IMR-90 (cell line): ENCODE data around the gene SCML2. TPM values are rescaled to one million over a fixed set of nuclear protein-coding genes. Genes with fewer than 3 reads are reported as not detected.

ENCODE experiments used
- ATAC-seq: fragments of 200-7000 bp; cut with Tn5 transposase; 2 replicates; pipeline ENCODE4 v1.9.1; 2020; ENCODE audit warnings: low read depth, mild to moderate bottlenecking, moderate library complexity
- BruUV-seq: library from RNA; stranded (reverse); fragments of 400-500 nt; replicated peaks from 2 replicates; lab custom pipeline; 2021; lab: Mats Ljungman, UMichigan
- CTCF ChIA-PET: fragments of 300-600 bp; formaldehyde crosslinking; extraction: SDS; loops from one replicate; lab custom pipeline; 2021; ENCODE audit warnings: antibody characterized with exemption; lab: Yijun Ruan, JAX
- POLR2A ChIA-PET: fragments of 300-600 bp; sonication (Branson Sonifier 250); formaldehyde crosslinking; loops from one replicate; lab custom pipeline; 2022; ENCODE audit warnings: antibody characterized with exemption; ENCODE audit not compliant: unreplicated experiment; lab: Charles Lee
- DNase-seq: peaks from one replicate; pipeline ENCODE4 v3.0.0; 2013
- H2AFZ ChIP-seq: replicated peaks from 2 replicates; pipeline ENCODE3; 2013; ENCODE audit warnings: low read length, mild to moderate bottlenecking; ENCODE audit not compliant: poor library complexity
- H2AK5ac ChIP-seq: 2 replicates; pipeline ENCODE4 v1.6.1; 2013; ENCODE audit warnings: low read depth, low read length, inconsistent platforms
- H2AK9ac ChIP-seq: replicated peaks from 2 replicates; pipeline ENCODE3; 2013; ENCODE audit warnings: mild to moderate bottlenecking, low read depth, low read length, moderate library complexity; ENCODE audit not compliant: poor library complexity
- H2BK120ac ChIP-seq: 2 replicates; pipeline ENCODE4 v1.6.1; 2013; ENCODE audit warnings: low read depth, low read length, inconsistent platforms
- H2BK15ac ChIP-seq: 3 replicates; pipeline ENCODE4 v1.6.1; 2013; ENCODE audit warnings: low read depth, low read length, inconsistent platforms
- H2BK20ac ChIP-seq: 2 replicates; pipeline ENCODE4 v1.6.1; 2013; ENCODE audit warnings: low read depth, mild to moderate bottlenecking, inconsistent platforms, low read length, moderate library complexity
- H2BK5ac ChIP-seq: 2 replicates; pipeline ENCODE4 v1.6.1; 2013; ENCODE audit warnings: mild to moderate bottlenecking, low read depth, low read length, inconsistent platforms; ENCODE audit not compliant: poor library complexity, severe bottlenecking
- H3K14ac ChIP-seq: replicated peaks from 2 replicates; pipeline ENCODE4 v1.6.1; 2013; ENCODE audit warnings: low read depth, low read length, inconsistent platforms
- H3K18ac ChIP-seq: 2 replicates; pipeline ENCODE4 v1.6.1; 2013; ENCODE audit warnings: low read depth, low read length, control low read depth
- H3K23ac ChIP-seq: 2 replicates; pipeline ENCODE4 v1.6.1; 2013; ENCODE audit warnings: low read depth, low read length, inconsistent platforms
- H3K27ac ChIP-seq: 2 replicates; pipeline ENCODE4 v1.5.1; 2013; ENCODE audit warnings: mild to moderate bottlenecking, control low read depth, low read length; ENCODE audit not compliant: insufficient read depth
- H3K27me3 ChIP-seq: 2 replicates; pipeline ENCODE4 v1.6.1; 2013; ENCODE audit warnings: low read length; ENCODE audit not compliant: control insufficient read depth, insufficient read depth
- H3K36me3 ChIP-seq: 2 replicates; pipeline ENCODE4 v1.6.1; 2013; ENCODE audit warnings: low read length, mixed read lengths; ENCODE audit not compliant: control insufficient read depth, insufficient read depth
- H3K4ac ChIP-seq: 2 replicates; pipeline ENCODE4 v1.6.1; 2013; ENCODE audit warnings: low read depth, low read length, inconsistent platforms
- H3K4me1 ChIP-seq: 2 replicates; pipeline ENCODE4 v1.6.1; 2013; ENCODE audit warnings: low read length, mixed read lengths; ENCODE audit not compliant: control insufficient read depth, insufficient read depth
- H3K4me2 ChIP-seq: 2 replicates; pipeline ENCODE4 v1.6.1; 2013; ENCODE audit warnings: low read depth, mild to moderate bottlenecking, control low read depth, low read length, moderate library complexity
- H3K4me3 ChIP-seq: 2 replicates; pipeline ENCODE4 v1.5.1; 2013; ENCODE audit warnings: low read depth, mild to moderate bottlenecking, control low read depth, low read length, moderate library complexity; ENCODE audit not compliant: insufficient read depth
- H3K56ac ChIP-seq: 2 replicates; pipeline ENCODE4 v1.6.1; 2013; ENCODE audit warnings: low read length, inconsistent platforms; ENCODE audit not compliant: insufficient read depth; ENCODE audit errors: extremely low read depth
- H3K79me1 ChIP-seq, 2 experiments: 2 replicates each; pipeline ENCODE4 v1.6.1; 2013; ENCODE audit warnings: low read length in 2 of 2, inconsistent platforms in 1 of 2, low read depth in 1 of 2
- H3K9ac ChIP-seq: 2 replicates; pipeline ENCODE4 v1.6.1; 2013; ENCODE audit warnings: low read depth, low read length, control low read depth
- H3K9me1 ChIP-seq: 2 replicates; pipeline ENCODE4 v1.6.1; 2013; ENCODE audit warnings: low read length, inconsistent platforms; ENCODE audit not compliant: insufficient read depth
- H3K9me3 ChIP-seq: 2 replicates; pipeline ENCODE4 v1.6.1; 2013; ENCODE audit warnings: low read length; ENCODE audit not compliant: control insufficient read depth, insufficient read depth
- H4K20me1 ChIP-seq: 2 replicates; pipeline ENCODE4 v1.6.1; 2013; ENCODE audit warnings: low read length, inconsistent platforms; ENCODE audit not compliant: insufficient read depth
- H4K5ac ChIP-seq: 2 replicates; pipeline ENCODE4 v1.6.1; 2013; ENCODE audit warnings: mild to moderate bottlenecking, low read depth, low read length, control low read depth
- H4K8ac ChIP-seq, 2 experiments: 2 replicates each; pipeline ENCODE4 v1.6.1; 2013; ENCODE audit warnings: low read depth in 2 of 2, low read length in 2 of 2, control low read depth in 1 of 2, inconsistent platforms in 1 of 2
- H4K91ac ChIP-seq: 2 replicates; pipeline ENCODE4 v1.6.1; 2013; ENCODE audit warnings: low read depth, low read length, inconsistent platforms; ENCODE audit not compliant: insufficient read depth
- BHLHE40 ChIP-seq: fragments of 150-350 bp; IDR thresholded peaks from 2 replicates; pipeline ENCODE4 v1.6.1; 2016; ENCODE audit warnings: mild to moderate bottlenecking, low read depth, low read length
- CEBPB ChIP-seq: IDR thresholded peaks from 2 replicates; pipeline ENCODE4 v1.6.1; 2012; ENCODE audit warnings: low read depth, low read length, improper control_type of control experiment
- CHD1 ChIP-seq: IDR thresholded peaks from 2 replicates; pipeline ENCODE4 v1.6.1; 2012; ENCODE audit warnings: low read depth, low read length, improper control_type of control experiment
- CTCF ChIP-seq: conservative IDR thresholded peaks from 2 replicates; pipeline ENCODE4 v1.5.1; 2012; ENCODE audit warnings: mild to moderate bottlenecking, low read depth, low read length, improper control_type of control experiment
- ELK1 ChIP-seq: fragments of 150-350 bp; IDR thresholded peaks from 2 replicates; pipeline ENCODE4 v1.6.1; 2016; ENCODE audit warnings: low read depth, mild to moderate bottlenecking, low read length, moderate library complexity, borderline replicate concordance
- FOS ChIP-seq: fragments of 150-350 bp; IDR thresholded peaks from 2 replicates; pipeline ENCODE4 v1.6.1; 2016; ENCODE audit warnings: low read depth, low read length
- MAFK ChIP-seq: IDR thresholded peaks from 2 replicates; pipeline ENCODE4 v1.6.1; 2012; ENCODE audit warnings: low read depth, low read length, improper control_type of control experiment
- MAZ ChIP-seq: IDR thresholded peaks from 2 replicates; pipeline ENCODE4 v1.6.1; 2012; ENCODE audit warnings: low read depth, mild to moderate bottlenecking, low read length, improper control_type of control experiment, moderate library complexity, borderline replicate concordance
- MXI1 ChIP-seq: IDR thresholded peaks from 2 replicates; pipeline ENCODE4 v1.6.1; 2012; ENCODE audit warnings: low read depth, mild to moderate bottlenecking, low read length, moderate library complexity, borderline replicate concordance
- NFE2L2 ChIP-seq: fragments of 150-350 bp; IDR thresholded peaks from 2 replicates; pipeline ENCODE4 v1.6.1; 2016; ENCODE audit warnings: low read depth, mild to moderate bottlenecking, low read length
- POLR2A ChIP-seq: IDR thresholded peaks from 2 replicates; pipeline ENCODE4 v1.6.1; 2012; ENCODE audit warnings: mild to moderate bottlenecking, low read depth, low read length
- RAD21 ChIP-seq: IDR thresholded peaks from 2 replicates; pipeline ENCODE4 v1.6.1; 2012; ENCODE audit warnings: low read length, improper control_type of control experiment
- RCOR1 ChIP-seq: IDR thresholded peaks from 2 replicates; pipeline ENCODE4 v1.6.1; 2012; ENCODE audit warnings: mild to moderate bottlenecking, low read length, improper control_type of control experiment; ENCODE audit not compliant: insufficient replicate concordance
- RFX5 ChIP-seq: IDR thresholded peaks from 2 replicates; pipeline ENCODE4 v1.8.0; 2012; ENCODE audit warnings: low read depth, mild to moderate bottlenecking, low read length, moderate library complexity
- SMC3 ChIP-seq: fragments of 150-350 bp; IDR thresholded peaks from 2 replicates; pipeline ENCODE4 v1.6.1; 2016; ENCODE audit warnings: low read depth, mild to moderate bottlenecking, antibody characterized with exemption, low read length, moderate library complexity
- USF2 ChIP-seq: fragments of 150-350 bp; IDR thresholded peaks from 2 replicates; pipeline ENCODE4 v1.6.1; 2017; ENCODE audit warnings: mild to moderate bottlenecking, antibody characterized with exemption, low read length, low read depth
- WGBS, 2 experiments: methylation state at CpG; one replicate each; pipeline versions ENCODE4 v1.1.5 to v1.1.7; 2013; ENCODE audit warnings: missing lambda C conversion rate in 2 of 2; ENCODE audit not compliant: insufficient read length in 1 of 2; ENCODE audit errors: extremely low coverage in 2 of 2; 5-methylcytosine and 5-hydroxymethylcytosine counted together
- dilution Hi-C: fragments of 300-500 bp; cut with HindIII; formaldehyde crosslinking; loops from one replicate; pipeline ENCODE4 v1.14.3; 2018; ENCODE audit warnings: low sequenced_read_pairs; ENCODE audit not compliant: unreplicated experiment
- in situ Hi-C: fragments of 300-500 bp; cut with MboI; formaldehyde crosslinking; loops from 3 replicates; pipeline ENCODE4 v1.14.3; 2019; ENCODE audit warnings: low sequenced_read_pairs, inconsistent platforms, mixed read lengths
- intact Hi-C: fragments of 100-400 bp; cut with micrococcal nuclease; formaldehyde crosslinking; loops from 2 replicates; pipeline ENCODE4 v1.10.0; 2022
- polyA plus RNA-seq, 3 experiments: library from polyadenylated mRNA; depleted of rRNA; stranded (reverse); fragments of >200 nt; gene quantifications; 2 replicates each; pipeline ENCODE4 v1.2.3, GENCODE V29; 2012; ENCODE audit warnings: low replicate concordance in 1 of 3
- total RNA-seq: library from RNA; depleted of rRNA; stranded (reverse); fragments of >200 nt; gene quantifications from 2 replicates; pipeline ENCODE4 v1.2.3, GENCODE V29; 2012

SCML2 gene
- total and polyA plus RNA-seq, 2 of the 4 experiments (the other 2 are of a cell fraction): 1.3 to 1.7 TPM

GRCh38 chrX:18360867-18361266 is 6.4 kb upstream of the SCML2 start:
- Histone ChIP-seq H3K4me2 (no peak overlapping the region), H2AK9ac (no peak overlapping the region), H2BK20ac (no peak overlapping the region), H4K91ac (no peak overlapping the region), H3K9me1 (no peaks in the 10 kb centered on the region), H3K4ac (no peak overlapping the region), H3K27me3 (no peaks in the 10 kb centered on the region; the same call in 1 of the 2 replicates), H3K56ac (no peak overlapping the region), H3K4me1 (no peaks in the 10 kb centered on the region), H3K18ac (no peak overlapping the region), H3K9me3 (no peaks in the 10 kb centered on the region), H4K20me1 (no peaks in the 10 kb centered on the region), H2AFZ (no peak overlapping the region), H4K8ac (no peak overlapping the region), H2BK15ac (no peak overlapping the region), H3K36me3 (no peaks in the 10 kb centered on the region), H2BK5ac (no peak overlapping the region), H3K14ac (no peak overlapping the region), H3K9ac (no peak overlapping the region), H4K5ac (no peak overlapping the region), H3K79me1 (no peaks in the 10 kb centered on the region), H3K23ac (no peak overlapping the region), H3K4me3 (no peak overlapping the region), H2AK5ac (no peak overlapping the region), H3K27ac (no peak overlapping the region), H2BK120ac (no peak overlapping the region)
- in situ Hi-C loops (loop anchor here (25.0 kb wide), 1 partner anchor 599 kb away; no protein-coding TSS in a partner anchor), dilution Hi-C loops (no loop called here), intact Hi-C loops (no loop called here)
- BruUV-seq: no TSS peak
- DNase-seq: peak; percentile 12
- ChIA-PET CTCF (no interaction called here), POLR2A (no interaction called here)
- TF ChIP-seq ELK1: no peak
- no peak for TF ChIP-seq BHLHE40
- no peak for TF ChIP-seq CTCF
- no peak for TF ChIP-seq POLR2A
- TF ChIP-seq RFX5: no peak
- TF ChIP-seq MAZ: no peak
- TF ChIP-seq RCOR1: no peak
- TF ChIP-seq RAD21: no peak
- no peak for TF ChIP-seq SMC3
- TF ChIP-seq MXI1: no peak
- no peak for TF ChIP-seq MAFK
- TF ChIP-seq CHD1: no peak
- no peak for TF ChIP-seq CEBPB
- TF ChIP-seq NFE2L2: no peak
- TF ChIP-seq USF2: no peak
- no peak for TF ChIP-seq FOS
- ATAC-seq: no peak
- WGBS, 2 experiments: 53% methylated on average over 3 of the region's 4 CpGs; no CpG with 5 or more reads in 1 of the 2 experiments
